Esophagus mucosa (tissue), 1 donor: ENCODE data around the gene CLMP. TPM values are rescaled to one million over a fixed set of nuclear protein-coding genes. Genes with fewer than 3 reads are reported as not detected.

Experiments used
- ATAC-seq: fragments of 200-7000 bp; cut with Tn5 transposase; one replicate; pipeline ENCODE4 v1.9.1; 2020
- total RNA-seq: library from RNA; stranded (reverse); gene quantifications from one replicate; pipeline ENCODE4 v1.2.4, GENCODE V29; 2023
- donor health status: DM: yes; HTN: yes; CAD: no.

Gene CLMP
- 3.7 TPM for total RNA-seq

- ATAC-seq = peak; percentile 14
Measured at GRCh38 chr11:123195188-123196059, at the start of gene CLMP. TSS of gene CLMP (minus strand) at chr11:123195248. CDS start at chr11:123194940, 308 bp downstream.

- no peak for ATAC-seq
Measured at GRCh38 chr11:123241874-123242543, 47.0 kb upstream of the CLMP start.

DNA sequence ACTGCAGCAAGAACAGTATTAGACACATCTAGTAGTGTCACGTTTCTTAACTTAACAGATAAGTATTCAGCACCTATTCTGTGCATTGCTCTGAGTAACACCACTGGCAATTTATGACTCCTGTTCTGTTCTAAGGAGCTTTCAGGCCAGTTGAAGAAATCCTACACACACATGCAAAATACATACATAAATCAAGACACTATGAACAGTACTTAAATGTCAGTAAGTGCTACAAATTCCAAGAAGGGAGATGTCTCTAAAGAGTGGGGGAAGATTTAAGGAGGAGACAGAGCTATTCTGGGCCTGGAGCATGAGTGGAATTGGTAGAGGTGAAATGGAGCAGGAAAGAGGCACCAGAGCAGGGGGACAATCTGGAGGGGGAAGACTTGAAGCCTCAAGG is 46.2 kb upstream of the CLMP start:
- ATAC-seq = no peak

DNA sequence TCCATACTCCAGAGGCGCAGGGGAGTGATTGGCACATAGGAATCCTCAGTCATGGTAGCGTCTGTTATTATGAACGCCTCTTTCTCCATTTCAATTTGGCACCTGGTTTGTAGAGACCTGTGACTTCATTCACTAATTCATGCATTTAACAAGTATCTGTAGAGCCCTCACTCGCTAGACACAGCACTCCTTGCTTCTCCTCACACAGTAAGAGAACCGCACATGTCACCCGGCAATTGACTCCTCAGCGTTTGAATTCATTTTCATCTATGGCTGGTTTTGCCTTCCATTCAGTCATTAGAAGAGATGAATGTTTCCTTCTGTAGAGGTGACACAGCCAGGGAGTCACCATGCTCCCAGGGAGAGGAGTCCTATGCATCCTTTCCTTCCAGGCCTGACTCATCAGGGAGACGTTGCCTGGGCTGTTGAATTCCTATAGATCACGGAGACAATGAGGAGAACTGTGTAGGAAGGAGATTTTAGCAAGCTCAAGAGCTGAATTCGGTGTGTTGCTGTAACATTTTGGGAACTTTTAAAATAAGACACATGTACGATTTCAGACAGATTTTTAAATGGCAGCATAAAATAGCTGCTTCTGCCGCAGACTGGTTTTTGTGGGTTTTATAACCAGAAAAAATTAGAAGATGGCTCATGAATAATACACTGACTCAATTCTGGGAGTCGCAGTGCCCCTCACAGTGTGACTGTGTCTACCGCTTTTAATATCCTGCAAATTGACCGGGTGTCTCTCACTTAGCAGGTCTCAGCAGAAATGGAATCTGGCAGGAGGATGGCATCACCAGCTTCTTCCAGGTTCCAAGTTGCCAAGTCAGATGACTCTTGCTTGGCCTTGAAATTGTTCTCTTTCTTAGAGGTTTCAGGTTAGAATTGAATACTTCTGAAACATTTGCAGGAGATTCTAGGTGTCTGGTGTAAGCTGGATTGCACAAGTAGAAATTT is 44.4 kb upstream of the CLMP start:
- no peak for ATAC-seq

DNA sequence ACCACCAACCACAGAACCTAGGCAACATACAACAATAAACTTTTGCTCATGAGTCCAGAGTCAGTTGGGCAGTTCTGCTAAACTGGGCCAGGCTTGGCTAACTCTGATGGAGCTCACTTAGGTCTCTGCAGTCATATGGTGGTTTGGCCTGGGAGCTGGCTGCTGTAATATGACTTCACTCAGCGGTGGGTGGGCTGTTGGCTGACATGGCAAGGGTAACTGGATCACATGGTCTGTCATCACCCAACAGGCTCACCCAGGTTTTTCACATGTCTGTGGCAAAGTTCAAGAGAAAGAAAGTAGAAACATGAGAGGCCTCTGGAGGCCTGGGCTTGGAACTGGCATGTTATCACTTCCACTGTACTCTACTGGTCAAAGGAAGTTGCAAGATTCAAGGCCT is 43.2 kb upstream of the CLMP start:
- ATAC-seq = peak; percentile 36

GRCh38 chr11:123236879-123237278 is 41.8 kb upstream of the CLMP start:
- no peak for ATAC-seq

GRCh38 chr11:123235656-123236261 is 40.7 kb upstream of the CLMP start:
- ATAC-seq = no peak

DNA sequence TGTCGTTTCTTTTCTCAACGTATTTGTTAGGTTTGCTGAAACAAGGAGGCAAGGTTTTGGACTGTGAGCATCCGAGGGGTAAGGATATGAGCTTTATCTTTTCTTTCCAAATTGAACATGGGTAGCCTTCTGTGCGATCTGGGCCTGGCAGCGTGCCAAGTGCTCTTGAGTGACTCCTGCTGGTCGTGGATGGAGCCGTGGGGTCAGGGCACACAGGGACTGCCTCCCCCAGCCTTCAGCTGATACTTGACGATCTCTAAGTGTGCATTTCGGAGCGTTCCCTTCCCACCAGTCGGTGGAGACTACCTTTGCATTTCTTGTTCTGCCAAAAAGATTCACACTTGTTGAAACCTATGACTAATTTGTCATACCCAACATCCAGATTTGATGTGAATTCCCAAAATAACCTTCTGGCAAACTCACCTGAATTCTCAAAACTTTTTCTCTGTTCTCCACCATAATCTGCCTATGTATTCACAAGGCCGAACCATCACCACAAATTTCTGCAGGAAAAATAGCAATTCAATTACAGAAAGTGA is 40.1 kb upstream of the CLMP start:
- ATAC-seq = no peak

DNA sequence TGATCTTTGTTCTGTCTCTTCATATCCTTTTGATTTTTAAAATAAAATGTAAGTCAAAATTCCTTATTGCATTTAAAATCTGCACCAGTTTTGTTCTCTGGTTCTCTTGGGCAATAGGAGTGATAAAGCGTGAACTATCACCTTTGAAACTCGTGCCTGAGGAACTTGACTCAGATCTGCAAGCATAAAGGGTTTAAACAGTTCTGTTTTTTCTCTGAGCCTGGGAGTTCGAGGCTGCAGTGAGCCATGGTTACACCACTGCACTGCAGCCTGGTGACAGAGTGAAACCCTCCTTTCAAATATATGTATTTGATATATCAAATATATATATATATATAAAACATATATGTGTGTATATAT is 38.9 kb upstream of the CLMP start:
- no peak for ATAC-seq

- ATAC-seq = no peak
Measured at GRCh38 chr11:123233280-123233974, 38.4 kb upstream of the CLMP start.

DNA sequence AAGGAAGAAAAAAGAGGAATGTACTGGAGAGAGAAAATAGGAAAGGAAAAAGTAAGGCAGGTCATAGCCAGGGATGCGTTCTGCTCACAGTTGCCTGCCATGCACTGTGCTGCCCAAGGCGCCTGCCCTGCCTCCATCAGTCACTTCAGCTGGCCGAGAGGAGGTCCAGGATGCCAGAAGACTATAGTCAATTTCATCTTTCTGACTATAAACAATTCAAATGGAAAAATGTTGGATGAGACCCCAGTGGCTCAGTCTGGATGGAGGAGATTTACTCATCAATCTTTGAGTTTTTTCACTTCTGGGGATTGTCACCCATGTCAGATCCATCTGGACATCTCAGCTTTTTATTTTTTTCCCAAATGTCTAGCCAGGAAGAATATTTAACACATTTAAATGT is 36.7 kb upstream of the CLMP start:
- ATAC-seq = no peak

DNA sequence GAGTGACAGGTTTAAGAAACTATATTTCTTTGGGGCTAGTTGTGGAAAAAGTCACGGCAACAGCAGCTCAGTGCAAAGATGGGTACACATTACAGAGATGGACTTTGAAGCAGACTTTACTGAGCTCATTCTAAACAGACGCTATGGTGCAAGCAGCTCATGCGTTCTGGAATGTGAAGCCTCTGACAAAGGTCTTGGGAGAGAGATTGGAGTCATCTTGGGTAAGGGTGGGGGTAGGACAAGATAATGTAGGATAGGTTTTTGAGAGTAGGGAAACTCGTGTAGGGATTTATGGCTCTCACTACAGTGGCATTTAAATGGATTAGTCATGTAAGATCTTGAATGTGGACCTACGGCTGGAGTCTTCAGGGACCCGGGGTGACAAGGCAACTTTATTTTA is 36.2 kb upstream of the CLMP start:
- ATAC-seq = no peak

GRCh38 chr11:123230346-123230745 is 35.3 kb upstream of the CLMP start:
- no peak for ATAC-seq

- no peak for ATAC-seq
Measured at GRCh38 chr11:123228496-123229163, 33.6 kb upstream of the CLMP start.

GRCh38 chr11:123227763-123228495 is 32.9 kb upstream of the CLMP start:
- ATAC-seq = no peak

DNA sequence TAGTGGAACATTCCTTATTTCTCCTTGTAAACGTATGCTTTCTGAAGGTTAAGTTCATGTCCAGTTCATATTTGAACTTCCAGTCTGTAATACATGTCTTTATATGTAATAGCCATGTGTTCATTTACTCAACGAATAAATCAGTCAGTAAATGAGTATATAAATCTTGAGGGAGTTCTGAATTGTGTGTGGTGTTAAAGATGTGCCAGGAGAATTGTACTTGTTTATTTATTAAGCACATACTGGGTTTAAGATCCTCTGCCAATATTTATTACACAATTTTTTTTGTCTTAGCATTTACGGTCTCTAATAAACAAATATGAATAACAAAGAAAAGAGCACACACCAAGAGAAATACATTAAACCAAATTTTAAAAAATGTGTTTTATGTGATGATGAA is 26.5 kb upstream of the CLMP start:
- no peak for ATAC-seq

DNA sequence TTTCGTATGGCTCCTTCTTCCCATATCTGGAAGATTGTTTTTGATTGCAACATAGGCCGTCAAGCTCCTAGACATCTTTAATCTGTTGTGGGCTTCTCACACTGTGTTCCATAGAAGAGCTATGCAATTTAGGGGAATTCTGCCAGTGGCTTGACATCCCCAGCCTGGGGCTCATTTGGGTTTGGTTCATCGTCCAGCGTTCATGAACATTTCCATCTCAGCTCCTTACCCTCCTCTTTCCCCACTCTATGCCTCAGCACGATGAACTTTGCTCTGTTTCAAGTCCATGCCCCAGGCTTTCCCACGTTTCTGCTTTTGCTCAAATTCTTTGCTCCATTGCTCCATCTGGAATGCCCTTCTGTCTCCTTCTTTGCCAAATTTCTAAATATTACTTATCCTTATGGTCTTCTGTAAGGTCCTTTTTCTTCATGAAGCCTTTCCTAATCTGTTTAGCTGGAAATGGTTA is 26.1 kb upstream of the CLMP start:
- no peak for ATAC-seq

- ATAC-seq = no peak
Measured at GRCh38 chr11:123219066-123219690, 24.1 kb upstream of the CLMP start.

DNA sequence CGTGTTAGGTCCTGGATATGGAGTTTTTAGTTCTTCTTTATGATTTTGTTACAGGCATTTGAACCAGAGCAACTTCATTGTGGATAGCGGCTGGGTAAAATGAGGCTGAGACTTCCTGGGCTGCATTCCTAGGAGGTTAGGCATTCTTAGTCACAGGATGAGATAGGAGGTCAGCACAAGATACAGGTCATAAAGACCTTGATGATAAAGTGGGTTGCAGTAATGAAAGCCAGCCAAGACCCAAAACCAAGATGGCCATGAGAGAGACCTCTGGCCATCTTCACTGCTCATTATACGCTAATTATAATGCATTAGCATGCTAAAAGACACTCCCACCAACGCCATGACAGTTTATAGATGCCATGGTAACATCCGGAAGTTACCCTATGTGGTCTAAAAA is 23.4 kb upstream of the CLMP start:
- no peak for ATAC-seq

DNA sequence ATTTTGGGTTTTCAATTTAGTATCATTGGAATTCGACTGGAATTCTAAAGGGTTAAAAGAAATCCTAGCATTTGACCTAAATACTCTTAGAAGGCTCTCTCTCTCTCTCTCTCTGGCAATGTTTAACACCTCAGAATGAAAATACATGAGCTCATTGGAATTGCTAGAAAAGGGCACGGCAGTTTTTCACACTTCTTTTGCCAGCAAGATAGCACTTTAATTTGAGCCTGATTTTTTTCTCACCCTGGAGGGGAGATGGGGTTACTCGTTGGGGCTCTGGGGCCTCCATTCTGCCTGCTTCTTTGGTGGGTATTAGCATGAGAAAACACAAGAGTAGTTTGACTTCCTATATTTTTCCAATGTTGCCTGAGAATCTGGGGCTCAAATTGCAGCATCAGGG is 22.8 kb upstream of the CLMP start:
- no peak for ATAC-seq
